COLO668 (cell line): Measurements from ENCODE around the gene DIO1.
A peak's percentile ranks its signal among the peaks of the same experiment; 100 is the strongest.

Experiments
- DNase-seq: peaks from one replicate; lab custom pipeline; 2025; ENCODE audit not compliant: unreplicated experiment; lab: John Stamatoyannopoulos, UW

Gene DIO1

GRCh38 chr1:53892911-53893310, 1.1 kb upstream of the DIO1 start:
- DNase-seq, result no peak

GRCh38 chr1:53894644-53895043, 657 bp downstream of the DIO1 start:
- no peak for DNase-seq

GRCh38 chr1:53895421-53895820, 1.4 kb downstream of the DIO1 start:
- no peak for DNase-seq

- DNase-seq, result no peak
Observed at GRCh38 chr1:53896635-53897229, 2.7 kb downstream of the DIO1 start.

- peak; percentile 60 for DNase-seq
Observed at GRCh38 chr1:53899206-53899628, 5.2 kb downstream of the DIO1 start.

- DNase-seq, result no peak
Observed at GRCh38 chr1:53899708-53900107, 5.7 kb downstream of the DIO1 start.

GRCh38 chr1:53902235-53903138, 8.5 kb downstream of the DIO1 start:
- no peak for DNase-seq

GRCh38 chr1:53905509-53905908, 11.5 kb downstream of the DIO1 start:
- DNase-seq, result no peak

GRCh38 chr1:53906121-53906520, 12.1 kb downstream of the DIO1 start:
- DNase-seq, result no peak

GRCh38 chr1:53909946-53910345, 16.0 kb downstream of the DIO1 start:
- DNase-seq, result no peak

GRCh38 chr1:53911442-53911841, 17.5 kb downstream of the DIO1 start:
- no peak for DNase-seq

GRCh38 chr1:53913352-53914033, 19.5 kb downstream of the DIO1 start:
- no peak for DNase-seq

- no peak for DNase-seq
Observed at GRCh38 chr1:53918343-53918742, 24.4 kb downstream of the DIO1 start.

GRCh38 chr1:53919675-53920066, 25.7 kb downstream of the DIO1 start:
- DNase-seq, result no peak

- DNase-seq, result no peak
Observed at GRCh38 chr1:53927376-53927881, 33.4 kb downstream of the DIO1 start.

- no peak for DNase-seq
Observed at GRCh38 chr1:53929246-53929960, 35.4 kb downstream of the DIO1 start.

- DNase-seq, result no peak
Observed at GRCh38 chr1:53930932-53931331, 36.9 kb downstream of the DIO1 start.

GRCh38 chr1:53931523-53931922, 37.5 kb downstream of the DIO1 start:
- no peak for DNase-seq

- DNase-seq, result no peak
Observed at GRCh38 chr1:53934170-53934765, 40.3 kb downstream of the DIO1 start.

- no peak for DNase-seq
Observed at GRCh38 chr1:53936430-53936829, 42.4 kb downstream of the DIO1 start.
